K562 (cell line): ENCODE results near the gene STXBP6. TPM values are rescaled to one million over a fixed set of nuclear protein-coding genes. Genes with fewer than 3 reads are reported as not detected.
"Not testable (repeated sequence)": the region's sequence is repeated elsewhere in the genome, so short reads cannot be mapped to it uniquely, and the experiment has no call there.

ENCODE experiments used
- ATAC-seq: fragments of 200-7000 bp; cut with Tn5 transposase; 3 replicates; pipeline ENCODE4 v1.9.1; 2020; ENCODE audit warnings: moderate library complexity
- BruUV-seq: library from RNA; stranded (reverse); fragments of 400-500 nt; replicated peaks from 2 replicates; lab custom pipeline; 2021; lab: Mats Ljungman, UMichigan
- CTCF ChIA-PET: fragments of 300-600 bp; formaldehyde crosslinking; extraction: SDS; loops from one replicate; lab custom pipeline; 2021; ENCODE audit warnings: low intra/inter-chr PET ratio; lab: Yijun Ruan, JAX
- POLR2A ChIA-PET: fragments of 300-600, 350-650 bp; sonication (Branson Sonifier 250); formaldehyde crosslinking; extraction: SDS; loops from one replicate; lab custom pipeline; 2021; ENCODE audit warnings: antibody characterized with exemption, inconsistent platforms; lab: Yijun Ruan, JAX
- DNase-seq, 4 experiments: peaks; one replicate each; pipeline versions ENCODE4 v3.0.0 to v3.0.0-alpha.2; 2011 to 2018; ENCODE audit warnings: low spot score in 3 of 4, mixed read lengths in 3 of 4; ENCODE audit errors: extremely low read depth in 1 of 4
- FAIRE-seq: peaks from 2 replicates; lab custom pipeline; 2011; peaks lifted over from hg19 to GRCh38; lab: Jason Lieb, UNC
- H2AFZ ChIP-seq: 2 replicates; pipeline ENCODE4 v1.6.0; 2011; ENCODE audit warnings: low read depth, low read length, control low read depth, inconsistent platforms
- H3K27ac ChIP-seq: fragments of 200-600 bp; 3 replicates; pipeline ENCODE4 v1.8.0; 2011; ENCODE audit warnings: low read depth, mild to moderate bottlenecking, control low read depth, inconsistent platforms, low read length, moderate library complexity, mixed read lengths; ENCODE audit errors: extremely low read depth
- H3K27me3 ChIP-seq, 2 experiments: fragments of 300-600 bp in 1 of 2; 2 replicates in 1 of 2; 3 replicates in 1 of 2; pipeline versions ENCODE4 v1.6.0 to v1.8.0; 2011; ENCODE audit warnings: inconsistent platforms in 2 of 2, low read length in 2 of 2, mild to moderate bottlenecking in 1 of 2, mixed read lengths in 1 of 2, moderate library complexity in 1 of 2; ENCODE audit not compliant: control insufficient read depth in 2 of 2, insufficient read depth in 2 of 2
- H3K36me3 ChIP-seq: fragments of 300-600 bp; 3 replicates; pipeline ENCODE4 v1.8.0; 2011; ENCODE audit warnings: mild to moderate bottlenecking, low read length, inconsistent platforms; ENCODE audit not compliant: control insufficient read depth, insufficient read depth
- H3K4me1 ChIP-seq, 2 experiments: fragments of 200-600 bp in 1 of 2; replicated peaks in 1 of 2; 2 replicates in 1 of 2; 3 replicates in 1 of 2; pipeline versions ENCODE4 v1.5.1 to v1.8.0; 2011; ENCODE audit warnings: inconsistent platforms in 2 of 2, low read length in 2 of 2, mild to moderate bottlenecking in 1 of 2, mixed read lengths in 1 of 2, moderate library complexity in 1 of 2; ENCODE audit not compliant: control insufficient read depth in 2 of 2, insufficient read depth in 2 of 2
- H3K4me2 ChIP-seq: 2 replicates; pipeline ENCODE4 v1.6.1; 2011; ENCODE audit warnings: low read length, control low read depth, inconsistent platforms, mixed read lengths; ENCODE audit not compliant: insufficient read depth
- H3K4me3 ChIP-seq: fragments of 200-600 bp; sonication (generic), shearing (Covaris generic); 2 replicates; pipeline ENCODE4 v1.5.1; 2016; ENCODE audit warnings: control low read depth, inconsistent platforms
- H3K79me2 ChIP-seq: fragments of 200-600 bp; 3 replicates; pipeline ENCODE4 v1.8.0; 2011; ENCODE audit warnings: low read length, inconsistent platforms; ENCODE audit not compliant: control insufficient read depth, insufficient read depth
- H3K9ac ChIP-seq, 2 experiments: 2 replicates each; pipeline versions ENCODE4 v1.6.0 to v1.6.1; 2011; ENCODE audit warnings: low read depth in 2 of 2, low read length in 2 of 2, control low read depth in 1 of 2, inconsistent platforms in 1 of 2, mild to moderate bottlenecking in 1 of 2, mixed read lengths in 1 of 2; ENCODE audit not compliant: insufficient read depth in 1 of 2
- H3K9me1 ChIP-seq: one replicate; pipeline ENCODE4 v1.6.0; 2011; ENCODE audit warnings: inconsistent platforms, mild to moderate bottlenecking, low read length, moderate library complexity; ENCODE audit not compliant: control insufficient read depth, insufficient read depth
- H3K9me3 ChIP-seq: replicated peaks from 2 replicates; pipeline ENCODE4 v1.5.1; 2011; ENCODE audit warnings: low read depth, low read length, inconsistent platforms; ENCODE audit not compliant: control insufficient read depth, insufficient read depth
- H4K20me1 ChIP-seq: replicated peaks from 2 replicates; pipeline ENCODE4 v1.6.1; 2011; ENCODE audit warnings: low read length, inconsistent platforms, mixed read lengths; ENCODE audit not compliant: control insufficient read depth, insufficient read depth
- PRDM10 ChIP-seq: fragments of 450-650 bp; IDR thresholded peaks from 2 replicates; pipeline ENCODE4 v1.6.1; 2018; ENCODE audit not compliant: partially characterized antibody
- SMAD4 ChIP-seq: fragments of 250-450 bp; sonication (Bioruptor Pico); conservative IDR thresholded peaks from 2 replicates; pipeline ENCODE4 v1.8.0; 2021; ENCODE audit warnings: inconsistent platforms, mild to moderate bottlenecking, moderate library complexity
- WGBS: fragments of 100-300 bp; shearing (Covaris generic); methylation state at CpG from one replicate; pipeline ENCODE4 v1.1.6; 2016; ENCODE audit warnings: low coverage, mixed read lengths; ENCODE audit not compliant: insufficient coverage; ENCODE audit errors: missing lambda C conversion rate; 5-methylcytosine and 5-hydroxymethylcytosine counted together
- in situ Hi-C: fragments of 300-500 bp; cut with MboI; formaldehyde crosslinking; loops from 4 replicates; pipeline ENCODE4 v1.15.0; 2018; ENCODE audit warnings: inconsistent platforms, mixed read lengths
- intact Hi-C: fragments of 100-400 bp; cut with micrococcal nuclease; formaldehyde crosslinking; loops from 2 replicates; pipeline ENCODE4 v1.14.2; 2022
- polyA plus RNA-seq, 8 experiments: library from polyadenylated mRNA; depleted of rRNA in 4 of 8; stranded (reverse) in 5 of 8; unstranded in 3 of 8; fragments of >200 nt; fragmentation: Nextera tagmentation in 2 of 8; fragmentation: Illumina TruSeq in 1 of 8; extraction: Ambion mirVana in 2 of 8; extraction: Trizol in 1 of 8; gene quantifications; 2 replicates each; pipeline versions ENCODE4 v1.2.1 to v1.2.3, GENCODE V29; 2011 to 2014; ENCODE audit warnings: inconsistent platforms in 1 of 8, missing spikeins in 1 of 8
- total RNA-seq, 7 experiments: library from RNA; depleted of rRNA in 6 of 7; stranded (reverse); fragments of >200 nt in 6 of 7; fragmentation: Illumina TruSeq in 2 of 7; extraction: Trizol in 2 of 7; gene quantifications; 2 replicates each; pipeline versions ENCODE4 v1.2.1 to v1.2.3, GENCODE V29; 2011 to 2021; ENCODE audit warnings: low replicate concordance in 1 of 7

The STXBP6 gene
- total and polyA plus RNA-seq, 9 of the 15 experiments (the other 6 are each of a cell fraction or from before 2014, with no cell fraction given), result 0.27 to 0.89 (median 0.59) TPM

DNA sequence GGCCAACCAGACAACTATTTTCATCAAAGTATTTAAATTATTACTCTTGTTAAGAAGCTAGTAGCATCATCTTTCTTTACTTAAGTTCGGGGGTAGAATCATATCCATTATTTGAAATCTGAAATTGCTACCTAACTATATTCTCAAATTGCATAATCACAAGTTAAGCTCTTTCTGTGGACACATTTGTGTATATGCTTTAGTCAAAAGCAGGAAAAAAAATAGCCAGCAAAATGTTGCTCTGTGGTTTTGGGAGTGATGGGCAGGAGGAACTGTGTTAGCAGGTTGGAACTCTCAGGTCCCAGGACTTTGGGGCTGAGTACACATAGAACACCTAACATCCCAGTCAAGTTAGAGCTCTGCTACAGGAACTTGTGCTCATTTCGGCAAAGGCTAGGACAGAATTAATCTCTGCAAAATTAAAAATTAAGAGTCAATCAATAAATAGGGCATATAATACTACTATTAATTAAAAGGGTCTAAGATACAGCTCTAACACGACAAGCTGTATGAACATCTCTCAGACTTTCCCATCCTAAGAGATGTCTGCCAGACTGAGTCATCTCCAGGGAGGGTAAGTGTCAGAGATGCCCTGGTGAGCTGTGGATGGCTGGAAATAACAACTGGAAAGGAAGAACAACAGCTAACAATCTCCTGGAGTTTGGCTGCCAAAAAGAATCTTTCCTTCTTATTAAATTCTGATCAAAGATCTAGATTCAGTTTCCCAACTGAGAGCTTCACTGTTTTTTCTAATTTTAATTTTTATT is 212.5 kb downstream of the STXBP6 start (continued):
- TF ChIP-seq PRDM10 (no peak), SMAD4 (CRISPR knock-in tag) (no peak)

DNA sequence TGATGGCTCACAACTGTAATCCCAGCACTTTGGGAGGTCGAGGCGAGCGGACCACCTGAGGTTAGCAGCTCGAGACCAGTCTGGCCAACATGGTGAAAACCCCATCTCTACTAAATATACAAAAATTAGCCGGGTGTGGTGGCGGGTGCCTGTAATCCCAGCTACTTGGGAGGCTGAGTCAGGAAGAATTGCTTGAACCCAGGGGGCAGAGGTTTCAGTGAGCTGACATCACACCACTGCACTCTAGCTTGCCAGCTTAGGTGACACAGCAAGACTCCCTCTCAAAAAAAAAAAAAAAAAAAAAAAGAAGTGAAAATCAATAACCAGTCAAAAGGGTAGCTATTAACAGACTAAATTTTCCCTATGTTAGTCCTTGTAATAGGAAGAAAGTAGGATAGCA is 213.6 kb downstream of the STXBP6 start:
- H4K20me1 ChIP-seq, H3K9ac ChIP-seq, H3K9me1 ChIP-seq, H3K79me2 ChIP-seq, H3K27ac ChIP-seq, CTCF ChIA-PET, H2AFZ ChIP-seq, DNase-seq, intact Hi-C loops, ATAC-seq, H3K4me3 ChIP-seq, H3K27me3 ChIP-seq, H3K9me3 ChIP-seq, in situ Hi-C loops, BruUV-seq, FAIRE-seq, H3K36me3 ChIP-seq, H3K4me2 ChIP-seq, H3K4me1 ChIP-seq: not testable (repeated sequence)
- 3% methylated on average over 5 of the region's 6 CpGs for WGBS
- POLR2A ChIA-PET, result interaction anchor here (0.6 kb wide), 1 partner anchor 295 kb away, joined by 3 read pairs; no protein-coding TSS in a partner anchor
